WTC11 (cell line): Measurements from ENCODE around the gene CD46.

Experiments used
- AFF4 ChIP-seq: sonication (generic); formaldehyde crosslinking; IDR thresholded peaks from 2 replicates; pipeline ENCODE4 v1.8.1; 2023; ENCODE audit warnings: mild to moderate bottlenecking, missing genetic modification reagents, borderline replicate concordance
- NR1H2 ChIP-seq: sonication (generic); formaldehyde crosslinking; IDR thresholded peaks from 2 replicates; pipeline ENCODE4 v1.9.0; 2021; ENCODE audit warnings: mild to moderate bottlenecking, moderate library complexity, missing genetic modification reagents
- PRDM15 ChIP-seq: sonication (generic); formaldehyde crosslinking; IDR thresholded peaks from 2 replicates; pipeline ENCODE4 v1.8.0; 2022; ENCODE audit warnings: missing genetic modification reagents
- ZNF121 ChIP-seq: sonication (generic); formaldehyde crosslinking; IDR thresholded peaks from 2 replicates; pipeline ENCODE4 v1.8.0; 2023; ENCODE audit warnings: missing genetic modification reagents
- TF ChIP-seq, protein P1 (sequence below): fragments of 200-600 bp; IDR thresholded peaks from 2 replicates; pipeline ENCODE4 v1.8.0; 2022; ENCODE audit warnings: antibody characterized with exemption

GRCh38 chr1:207803678-207804077 is 51.8 kb downstream of the CD46 start:
- TF ChIP-seq, protein P1, sequence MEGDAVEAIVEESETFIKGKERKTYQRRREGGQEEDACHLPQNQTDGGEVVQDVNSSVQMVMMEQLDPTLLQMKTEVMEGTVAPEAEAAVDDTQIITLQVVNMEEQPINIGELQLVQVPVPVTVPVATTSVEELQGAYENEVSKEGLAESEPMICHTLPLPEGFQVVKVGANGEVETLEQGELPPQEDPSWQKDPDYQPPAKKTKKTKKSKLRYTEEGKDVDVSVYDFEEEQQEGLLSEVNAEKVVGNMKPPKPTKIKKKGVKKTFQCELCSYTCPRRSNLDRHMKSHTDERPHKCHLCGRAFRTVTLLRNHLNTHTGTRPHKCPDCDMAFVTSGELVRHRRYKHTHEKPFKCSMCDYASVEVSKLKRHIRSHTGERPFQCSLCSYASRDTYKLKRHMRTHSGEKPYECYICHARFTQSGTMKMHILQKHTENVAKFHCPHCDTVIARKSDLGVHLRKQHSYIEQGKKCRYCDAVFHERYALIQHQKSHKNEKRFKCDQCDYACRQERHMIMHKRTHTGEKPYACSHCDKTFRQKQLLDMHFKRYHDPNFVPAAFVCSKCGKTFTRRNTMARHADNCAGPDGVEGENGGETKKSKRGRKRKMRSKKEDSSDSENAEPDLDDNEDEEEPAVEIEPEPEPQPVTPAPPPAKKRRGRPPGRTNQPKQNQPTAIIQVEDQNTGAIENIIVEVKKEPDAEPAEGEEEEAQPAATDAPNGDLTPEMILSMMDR, result no peak
- no peak for TF ChIP-seq ZNF121 (CRISPR knock-in tag)
- no peak for TF ChIP-seq PRDM15 (CRISPR knock-in tag)
- TF ChIP-seq AFF4 (CRISPR knock-in tag), result no peak
- no peak for TF ChIP-seq NR1H2 (CRISPR knock-in tag)
